NCI-H1930 (cell line): ENCODE measurements around the gene SLC7A6.
"Not testable (repeated sequence)": the region's sequence is repeated elsewhere in the genome, so short reads cannot be mapped to it uniquely, and the experiment has no call there.

ENCODE experiments used
- DNase-seq, 2 experiments: peaks; one replicate each; lab custom pipeline; 2025; lab: John Stamatoyannopoulos, UW

The SLC7A6 gene

DNA sequence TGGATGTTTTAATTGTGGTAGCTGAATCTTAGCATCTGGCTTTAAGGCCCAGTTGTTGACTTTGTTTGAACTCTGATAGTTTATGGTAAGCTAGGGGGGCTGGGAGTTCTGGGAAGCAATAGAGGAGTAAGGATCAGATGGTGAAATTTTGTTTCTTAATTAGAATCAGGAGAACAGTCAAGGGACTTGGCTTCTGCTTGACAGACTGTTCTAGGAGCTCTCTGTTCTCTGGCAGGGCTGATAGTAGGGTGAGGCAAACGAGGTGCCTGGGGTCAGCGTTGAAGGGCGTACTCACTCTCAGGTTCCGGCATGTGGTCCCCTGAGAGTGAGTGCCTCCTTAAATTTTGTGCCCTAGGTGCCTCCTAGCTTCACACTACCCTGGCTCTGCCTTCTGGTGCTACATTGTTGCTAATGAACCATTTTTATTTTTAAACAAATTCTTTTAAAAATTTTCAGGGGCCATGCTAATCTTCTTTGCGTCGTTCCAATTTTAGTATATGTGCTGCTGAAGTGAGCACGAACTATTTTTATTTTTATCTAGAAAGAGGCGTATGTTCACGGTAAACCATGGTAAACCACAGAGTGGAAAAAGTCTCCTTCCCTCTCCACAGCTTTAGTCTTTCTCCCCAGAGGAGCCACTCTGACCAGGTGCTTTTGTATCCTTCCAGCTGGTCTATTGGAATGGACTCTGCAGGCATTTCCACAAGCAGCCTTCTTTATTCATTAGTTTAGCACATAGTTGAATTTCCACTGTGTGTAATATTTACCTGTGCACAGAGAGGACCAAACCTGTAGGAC, 19.7 kb downstream of the SLC7A6 start:
- DNase-seq = no peak

DNA sequence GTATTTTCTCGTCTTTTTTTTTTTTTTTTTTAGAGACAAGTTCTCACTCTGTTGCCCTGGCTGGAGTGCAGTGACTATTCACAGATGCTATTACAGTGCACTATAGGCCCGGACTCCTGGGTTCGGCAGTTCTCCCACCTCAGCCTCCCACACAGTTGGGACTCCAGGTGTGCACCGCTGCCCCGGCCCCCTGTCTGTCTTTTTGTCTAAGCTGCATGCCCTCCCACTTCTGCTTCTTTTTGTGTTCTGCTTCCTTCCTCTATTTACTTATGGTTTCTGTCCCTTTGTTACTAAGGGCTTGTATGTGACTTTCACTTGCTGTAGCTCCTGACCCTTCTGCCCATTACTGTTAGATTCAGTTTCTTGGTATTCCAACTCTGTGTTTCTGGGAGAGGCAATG, 20.5 kb downstream of the SLC7A6 start:
- no peak for DNase-seq

DNA sequence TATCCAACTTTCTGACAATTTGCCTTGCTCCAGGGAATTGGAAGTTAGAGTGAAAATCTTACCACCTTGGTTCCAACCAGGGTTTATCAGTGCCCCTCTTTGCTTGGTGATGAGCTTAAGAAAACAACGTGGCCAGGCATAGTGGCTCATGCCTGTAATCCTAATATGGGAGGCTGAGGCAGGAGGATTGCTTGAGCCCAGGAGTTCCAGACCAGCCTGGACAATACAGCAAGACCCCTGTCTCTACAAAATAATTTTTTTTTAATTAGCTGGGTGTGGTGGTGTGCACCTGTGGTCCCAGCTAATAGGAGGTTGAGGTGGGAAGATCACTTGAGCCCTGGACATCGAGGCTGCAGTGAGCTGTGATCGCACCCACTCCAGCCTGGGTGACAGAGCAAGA, 21.4 kb downstream of the SLC7A6 start:
- no peak for DNase-seq

DNA sequence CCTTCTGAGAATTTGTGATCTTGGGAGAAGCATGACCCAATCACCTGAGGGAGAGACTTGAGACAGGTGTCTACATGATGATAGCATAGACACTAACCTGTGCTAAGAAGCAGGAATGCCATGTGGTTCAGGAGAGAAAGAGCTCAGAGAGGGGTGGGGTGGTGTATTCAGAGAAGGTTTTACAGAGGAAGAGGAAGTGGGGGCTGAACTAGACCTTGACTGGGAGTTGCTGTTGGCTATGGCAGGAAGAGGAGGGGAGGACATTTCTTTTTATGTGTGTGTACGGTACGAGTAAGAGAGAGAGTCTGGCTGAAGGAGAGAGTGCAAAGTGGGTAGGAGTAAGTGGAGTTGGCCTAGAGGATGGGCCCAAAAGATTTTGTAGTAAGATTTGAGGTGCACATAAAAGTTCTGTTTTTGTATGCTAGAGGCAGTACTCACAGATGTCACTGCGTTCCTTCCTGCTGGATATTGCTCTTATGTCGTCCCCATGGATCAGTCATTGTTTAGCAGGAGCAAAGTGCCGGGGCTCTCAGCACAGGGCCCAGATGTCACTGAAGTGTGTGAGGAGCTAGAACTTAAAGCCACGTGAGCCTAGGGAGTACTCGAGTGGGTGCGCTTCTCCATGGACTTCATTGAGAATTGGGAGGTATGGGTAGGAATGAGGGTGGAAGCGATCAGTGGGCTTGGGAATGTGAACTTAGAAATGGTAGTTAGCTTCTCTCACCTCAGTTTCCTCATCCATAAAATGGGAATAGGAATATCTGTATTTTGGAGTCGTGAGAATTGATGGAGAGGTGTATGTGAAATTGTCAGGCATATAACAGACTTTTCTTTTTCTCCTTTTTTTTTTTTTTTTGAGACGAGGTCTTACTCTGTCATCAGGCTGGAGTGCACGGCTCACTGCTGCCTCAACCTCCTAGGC, 22.1 kb downstream of the SLC7A6 start:
- no peak for DNase-seq

DNA sequence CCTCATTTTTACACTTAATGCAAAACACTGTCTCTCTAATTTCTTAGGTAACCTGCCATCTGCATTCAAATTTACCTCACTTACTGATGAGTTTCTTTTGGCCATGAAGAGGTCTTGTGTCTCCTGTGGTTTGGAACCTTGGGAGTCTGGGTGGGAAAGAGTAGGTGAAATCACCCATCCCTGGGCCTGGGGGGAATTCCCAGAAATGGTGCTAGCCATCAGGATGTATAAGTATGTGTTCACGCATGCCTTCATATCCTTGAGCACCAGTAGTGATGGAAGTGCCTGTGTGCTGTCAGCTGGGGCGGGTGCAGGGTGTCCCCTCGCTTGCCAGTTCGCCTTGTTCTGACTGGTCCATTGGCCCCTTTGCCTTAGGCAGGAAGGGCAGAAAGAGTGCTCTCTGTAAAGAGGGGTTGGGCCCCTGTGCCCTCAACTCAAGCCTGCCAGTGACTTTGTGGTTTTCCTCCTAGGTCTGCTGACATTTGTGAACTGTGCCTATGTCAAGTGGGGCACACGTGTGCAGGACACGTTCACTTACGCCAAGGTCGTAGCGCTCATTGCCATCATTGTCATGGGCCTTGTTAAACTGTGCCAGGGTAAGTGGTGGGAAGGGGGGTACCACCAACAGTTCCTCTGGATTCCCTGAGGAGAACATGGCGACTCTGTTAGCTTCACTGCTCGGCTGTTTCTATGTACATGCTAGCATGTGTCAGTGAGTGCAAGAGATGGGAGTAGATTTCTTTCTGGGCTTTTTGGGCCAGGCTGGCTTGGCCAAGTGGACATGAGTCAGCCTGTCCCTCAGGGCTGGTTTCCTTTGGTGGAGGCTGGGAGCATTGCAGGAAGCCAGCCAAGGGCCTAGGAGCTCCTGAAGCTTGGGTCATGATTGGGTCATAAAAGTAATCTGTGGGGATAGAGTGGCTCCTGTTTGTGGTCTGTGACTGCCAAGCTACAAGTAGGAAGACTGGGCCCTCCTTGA, 23.2 kb downstream of the SLC7A6 start:
- DNase-seq = no peak

DNA sequence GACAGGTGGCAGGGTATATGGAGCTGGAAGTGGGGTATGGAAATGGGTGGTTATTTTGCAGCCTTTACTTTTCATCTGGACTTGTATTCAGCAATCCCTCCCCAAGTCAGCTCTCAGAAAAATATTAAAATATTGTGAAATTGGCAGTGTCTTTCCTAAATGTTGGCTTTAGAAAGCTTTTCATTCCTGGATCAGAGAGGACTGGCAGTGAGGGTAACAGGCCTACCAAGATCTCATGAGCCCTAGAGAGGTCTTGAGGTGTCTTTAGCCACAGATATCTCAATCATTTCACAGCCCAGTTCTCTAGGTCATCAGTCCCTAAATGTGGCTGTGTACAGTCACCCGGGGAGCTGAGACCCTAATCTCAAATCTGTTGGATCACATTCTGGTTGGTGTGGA, 23.9 kb downstream of the SLC7A6 start:
- DNase-seq = no peak

DNA sequence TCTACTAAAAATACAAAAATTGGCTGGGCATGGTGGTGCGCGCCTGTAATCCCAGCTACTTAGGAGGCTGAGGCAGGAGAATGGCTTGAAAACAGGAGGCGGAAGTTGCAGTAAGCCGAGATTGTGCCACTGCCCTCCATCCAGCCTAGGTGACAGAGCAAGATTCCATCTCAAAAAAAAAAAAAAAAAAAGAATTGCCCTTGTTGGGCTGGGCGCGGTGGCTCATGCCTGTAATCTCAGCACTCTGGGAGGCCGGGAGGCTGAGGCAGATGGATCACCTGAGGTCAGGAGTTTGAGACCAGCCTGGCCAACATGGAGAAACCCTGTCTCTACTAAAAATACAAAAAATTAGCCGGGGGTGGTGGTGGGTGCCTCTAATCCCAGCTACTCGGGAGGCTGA, 24.5 kb downstream of the SLC7A6 start:
- not testable (repeated sequence) for DNase-seq

DNA sequence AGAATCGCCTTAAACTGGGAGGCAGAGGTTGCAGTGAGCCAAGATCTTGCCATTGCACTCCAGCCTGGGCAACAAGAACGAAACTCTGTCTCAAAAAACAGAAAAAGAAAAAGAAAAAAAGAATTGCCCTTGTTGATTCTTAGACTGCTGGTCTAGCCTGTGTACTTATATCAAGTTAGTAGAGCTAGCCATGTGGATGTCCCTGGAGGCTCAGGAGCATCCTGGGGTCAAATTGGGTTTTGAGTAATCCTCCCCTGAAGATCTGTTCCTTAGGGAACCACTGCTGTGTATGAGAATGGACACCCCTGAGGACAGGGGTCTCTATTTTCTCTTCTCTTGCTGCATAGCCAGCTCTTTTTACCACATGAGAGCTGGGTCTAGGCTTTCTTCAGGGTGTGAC, 24.9 kb downstream of the SLC7A6 start:
- no peak for DNase-seq

DNA sequence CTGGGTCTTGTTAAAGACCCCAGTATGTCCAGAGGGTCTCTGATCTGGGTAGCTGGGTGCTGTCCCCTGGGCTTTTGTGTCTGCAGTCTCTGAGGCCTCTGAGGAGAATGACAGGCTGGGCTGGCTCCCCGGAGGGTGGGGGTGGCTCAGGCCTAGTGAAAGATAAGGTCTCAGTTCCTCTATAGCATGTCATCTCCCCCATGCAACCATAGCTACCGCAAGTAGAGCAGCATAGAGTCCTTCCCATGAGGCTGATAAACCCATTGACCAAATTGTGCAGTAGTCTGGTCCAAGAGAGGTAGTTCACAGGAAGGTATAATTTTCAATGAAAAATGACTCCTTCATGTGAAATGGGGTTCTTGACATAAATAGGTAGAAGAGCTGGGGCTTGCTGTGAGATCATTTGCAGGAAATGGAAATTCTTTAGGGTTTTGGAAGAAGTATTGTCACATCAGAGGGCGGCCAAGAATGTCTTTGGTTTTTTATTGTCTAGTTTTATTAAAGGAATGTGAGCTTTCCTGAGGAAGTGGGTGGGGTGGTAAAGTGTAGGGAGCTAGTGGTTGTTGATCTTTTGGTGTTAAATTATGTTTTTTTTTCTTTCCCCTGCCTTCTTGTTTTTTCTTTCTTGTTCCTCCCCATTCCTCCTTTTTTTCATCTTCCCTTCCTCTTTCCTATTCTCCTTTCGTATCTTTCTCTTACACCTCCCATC, 25.4 kb downstream of the SLC7A6 start:
- no peak for DNase-seq

DNA sequence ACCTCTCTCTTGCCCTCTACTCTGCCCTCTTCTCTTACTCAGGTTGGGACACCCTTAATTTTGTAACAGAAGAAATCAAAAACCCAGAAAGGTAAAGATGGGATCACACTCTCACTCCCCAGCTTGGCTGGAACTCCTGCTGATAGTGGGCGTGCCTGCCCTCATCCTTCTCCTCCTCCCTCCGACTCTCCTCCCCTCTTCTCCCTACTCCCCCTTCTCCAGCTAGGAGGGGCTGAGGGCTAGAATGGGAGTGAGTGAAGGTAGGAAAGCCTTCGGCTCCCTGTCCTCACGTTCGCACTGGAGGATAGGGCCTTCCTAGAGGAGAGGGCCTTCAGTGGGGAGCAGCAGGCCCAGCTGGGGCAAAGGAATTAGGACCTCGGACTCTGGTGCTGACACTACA, 26.1 kb downstream of the SLC7A6 start:
- no peak for DNase-seq

DNA sequence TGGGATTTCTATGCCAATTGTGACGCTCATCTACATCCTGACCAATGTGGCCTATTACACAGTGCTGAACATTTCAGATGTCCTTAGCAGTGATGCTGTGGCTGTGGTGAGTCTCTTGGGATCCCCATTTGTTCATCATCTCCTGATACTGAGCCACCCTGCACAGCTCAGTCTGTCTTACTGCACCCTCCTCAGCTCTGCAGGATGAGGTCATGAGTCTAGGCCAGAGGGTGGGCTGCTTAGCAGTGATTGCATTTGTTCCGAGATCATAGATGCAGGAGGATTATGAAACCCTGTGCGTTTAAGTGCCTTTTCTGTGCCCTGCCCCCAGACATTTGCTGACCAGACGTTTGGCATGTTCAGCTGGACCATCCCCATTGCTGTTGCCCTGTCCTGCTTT, 26.9 kb downstream of the SLC7A6 start:
- no peak for DNase-seq

DNA sequence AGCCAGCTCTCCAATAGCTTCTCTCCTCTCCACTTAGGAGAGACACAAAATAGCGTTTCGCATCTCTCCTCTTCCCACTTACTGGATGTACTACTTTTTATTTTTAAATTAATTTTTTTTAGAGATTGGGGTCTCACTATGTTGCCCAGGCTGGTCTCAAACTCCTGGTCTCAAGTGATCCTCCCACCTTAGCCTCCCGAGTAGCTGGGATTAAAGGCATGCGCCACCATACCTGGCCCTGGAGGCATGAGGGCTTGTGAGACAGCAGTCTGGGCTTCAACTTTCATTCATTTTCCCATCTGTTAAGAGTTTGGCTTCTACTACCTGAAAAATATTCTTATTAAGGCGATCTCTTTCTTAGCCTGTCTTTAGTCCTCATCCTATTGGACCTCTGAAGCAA, 28.1 kb downstream of the SLC7A6 start:
- no peak for DNase-seq

DNA sequence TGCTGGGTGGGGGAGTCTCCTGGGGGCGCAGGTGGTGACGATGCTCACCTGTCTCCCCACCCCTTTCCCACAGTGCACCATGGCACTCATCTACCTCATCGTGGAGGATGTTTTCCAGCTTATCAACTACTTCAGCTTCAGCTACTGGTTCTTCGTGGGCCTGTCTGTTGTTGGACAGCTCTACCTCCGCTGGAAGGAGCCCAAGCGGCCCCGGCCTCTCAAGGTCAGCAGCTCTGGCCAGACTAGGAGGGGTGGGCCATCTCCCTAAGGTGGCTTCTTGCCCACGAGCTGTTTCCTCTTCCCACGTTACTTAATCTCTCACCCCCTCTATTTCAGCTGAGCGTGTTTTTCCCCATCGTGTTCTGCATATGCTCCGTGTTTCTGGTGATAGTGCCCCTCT, 32.0 kb downstream of the SLC7A6 start:
- no peak for DNase-seq

DNA sequence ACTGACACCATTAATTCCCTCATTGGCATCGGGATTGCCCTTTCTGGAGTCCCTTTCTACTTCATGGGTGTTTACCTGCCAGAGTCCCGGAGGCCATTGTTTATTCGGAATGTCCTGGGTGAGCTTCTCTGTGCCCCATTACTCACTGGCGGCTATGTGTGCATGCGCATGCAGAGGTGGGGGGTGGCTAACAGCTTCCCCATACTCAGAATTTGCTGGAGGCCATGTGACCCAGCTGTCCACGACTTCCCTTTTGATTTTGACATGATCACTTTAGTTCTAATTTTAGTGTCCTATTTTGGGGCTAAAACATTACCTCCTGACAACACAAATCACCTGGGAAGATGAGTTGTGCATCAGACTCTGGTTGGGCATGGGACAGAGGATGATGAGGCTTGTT, 32.4 kb downstream of the SLC7A6 start:
- DNase-seq = no peak

DNA sequence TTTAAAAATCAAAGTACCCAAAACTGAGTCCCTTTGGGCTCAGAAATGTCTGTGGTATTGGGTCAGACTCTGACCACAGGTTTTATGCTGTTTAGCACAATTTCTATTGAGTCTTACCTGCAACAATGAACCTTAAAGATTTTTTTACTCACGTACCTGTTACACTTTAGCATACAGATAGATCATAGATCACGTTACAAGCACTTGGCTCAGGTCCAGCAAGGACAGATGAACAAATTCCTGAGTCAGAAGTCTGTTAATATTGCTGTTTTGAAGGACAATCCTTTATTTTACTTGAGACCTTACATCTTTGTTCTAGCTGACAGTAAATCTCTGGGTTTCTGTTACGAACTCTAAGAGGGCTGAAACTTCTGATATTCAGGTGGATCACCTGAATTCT, 33.6 kb downstream of the SLC7A6 start:
- DNase-seq = no peak

DNA sequence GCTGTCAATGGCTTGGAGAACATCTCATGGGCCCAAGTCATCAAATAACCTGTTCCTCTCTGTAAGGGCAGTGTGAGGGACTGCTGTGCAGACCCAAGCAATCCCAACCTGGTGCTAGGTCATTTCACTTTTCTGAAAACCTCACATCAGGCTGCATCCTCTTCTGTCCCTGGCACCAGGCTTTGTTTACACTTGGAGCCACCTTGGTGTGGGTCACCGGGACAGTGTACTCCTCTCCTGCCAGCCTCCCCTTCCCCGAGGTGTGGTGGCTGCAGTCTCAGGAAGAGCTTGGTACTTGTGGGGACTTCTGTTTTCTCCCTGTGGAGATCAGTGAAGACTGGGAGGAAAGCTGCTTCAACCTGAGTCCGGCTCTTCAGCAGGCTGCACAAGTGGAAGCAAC, 34.0 kb downstream of the SLC7A6 start:
- DNase-seq = no peak

DNA sequence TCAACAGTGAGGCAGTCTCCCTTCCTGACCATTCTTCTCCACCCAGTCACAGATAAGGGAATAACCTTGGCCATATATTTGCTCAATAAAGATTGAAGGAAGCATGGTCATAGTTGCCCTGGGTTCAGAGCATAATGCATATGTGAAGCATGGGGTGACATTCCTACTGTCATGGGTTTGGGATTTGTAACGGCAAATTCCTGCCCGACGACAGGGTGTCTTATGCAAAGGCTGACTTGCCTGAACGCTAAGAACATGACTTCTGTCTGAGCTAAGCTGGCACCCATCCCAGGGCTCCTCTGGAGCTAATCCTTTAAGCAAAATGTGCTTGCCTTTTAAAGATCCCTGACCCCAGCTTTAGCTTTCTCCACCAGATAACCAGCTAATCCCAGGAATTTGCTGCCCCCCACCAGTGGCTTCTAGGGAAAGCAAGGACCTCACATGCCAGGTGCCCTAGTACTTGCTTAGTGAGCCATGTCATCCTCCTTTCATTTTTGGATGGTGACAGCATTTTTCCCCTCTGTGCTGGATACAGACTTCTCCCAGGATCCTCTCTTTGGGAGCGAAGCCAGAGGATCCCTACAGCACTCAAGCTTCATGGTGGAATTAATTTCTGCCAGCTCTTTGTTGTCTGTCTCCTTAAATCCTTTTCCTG, 34.7 kb downstream of the SLC7A6 start:
- DNase-seq = no peak

DNA sequence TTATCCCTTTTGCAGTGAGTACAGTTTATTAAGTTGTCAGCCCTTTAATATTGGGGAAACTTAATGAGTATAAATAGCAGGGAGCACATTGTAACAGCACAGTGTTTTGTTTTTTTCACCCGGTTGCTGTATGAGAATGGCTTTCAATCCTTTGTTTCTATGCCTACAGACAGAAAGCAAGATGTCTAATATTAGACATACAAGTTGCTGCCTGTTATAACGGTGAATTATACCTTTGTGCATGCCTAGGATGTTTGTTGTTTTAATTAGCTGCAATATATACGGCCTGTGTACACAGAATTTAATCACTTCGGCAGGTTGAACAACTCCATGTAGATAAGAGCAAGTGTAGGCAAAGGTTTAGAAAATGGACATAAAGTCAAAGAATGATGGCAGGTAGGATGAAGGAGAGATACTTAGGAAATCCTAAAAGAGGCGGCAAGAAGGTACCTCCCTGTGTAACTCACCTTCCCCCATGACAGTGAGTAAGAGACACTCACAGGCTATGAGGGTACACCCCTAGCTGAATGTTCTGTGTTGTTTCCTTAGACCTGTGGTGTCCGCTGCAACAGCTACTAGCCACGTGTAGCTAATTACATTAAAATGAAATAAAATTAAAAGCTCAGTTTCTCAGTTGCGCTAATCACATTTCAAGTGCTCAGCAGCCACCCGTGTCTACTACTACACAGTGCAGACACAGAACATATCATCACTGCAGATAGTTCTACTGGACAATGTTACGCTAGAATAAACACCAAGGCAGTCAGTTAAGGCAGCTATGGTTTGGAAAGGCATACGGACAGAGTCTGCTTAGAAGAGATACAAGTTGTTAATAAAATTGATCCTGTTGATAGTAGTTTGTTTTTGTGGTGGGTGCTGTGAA, 35.5 kb downstream of the SLC7A6 start:
- DNase-seq = no peak

DNA sequence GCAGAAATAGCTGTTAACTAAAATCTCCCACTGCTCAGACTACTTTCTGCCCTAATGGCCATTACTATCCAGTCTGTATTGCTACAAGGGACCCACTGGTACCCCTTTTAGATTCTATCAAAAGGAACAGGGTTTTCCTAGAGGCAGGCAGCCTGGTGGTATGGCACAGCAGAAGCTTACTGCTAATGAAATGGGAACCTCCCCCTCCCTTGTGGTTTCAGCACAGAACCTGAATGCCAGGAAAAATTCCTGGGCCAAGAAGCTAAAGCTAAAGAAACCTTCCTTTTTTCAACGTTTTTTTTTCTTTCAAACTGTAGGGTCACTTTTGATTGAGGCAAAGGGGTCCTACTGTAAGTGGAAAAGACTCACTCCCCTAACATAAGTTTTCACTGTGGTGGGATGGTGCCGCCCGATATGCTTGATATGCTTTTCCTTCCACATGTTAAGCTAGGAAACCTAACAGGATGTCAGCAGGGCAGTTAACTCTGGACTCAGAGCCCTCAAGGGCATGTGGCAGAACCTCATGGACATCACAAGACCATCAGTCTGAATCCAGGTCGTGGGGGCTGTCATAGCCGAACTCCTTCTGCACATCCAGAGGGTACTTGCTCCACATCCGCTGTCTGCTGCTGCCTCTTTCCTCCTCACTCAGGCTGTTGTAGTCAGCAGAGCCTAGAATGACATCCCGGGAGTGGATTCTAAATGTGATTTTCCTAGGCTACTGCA, 36.6 kb downstream of the SLC7A6 start:
- no peak for DNase-seq
